Astrocyte (in vitro differentiated cells and primary cell): ENCODE data around the gene SNRNP40. TPM values are rescaled to one million over a fixed set of nuclear protein-coding genes. Genes with fewer than 3 reads are reported as not detected.

Source experiments
- DNase-seq: peaks from one replicate; pipeline ENCODE4 v3.0.0-alpha.2; 2010; ENCODE audit warnings: low read depth
- FAIRE-seq: peaks from 2 replicates; lab custom pipeline; 2011; peaks lifted over from hg19 to GRCh38; lab: Jason Lieb, UNC
- H2AFZ ChIP-seq: 2 replicates; pipeline ENCODE4 v1.6.0; 2012; ENCODE audit warnings: low read depth, low read length, inconsistent platforms
- H3K27ac ChIP-seq: 2 replicates; pipeline ENCODE4 v1.5.1; 2011; ENCODE audit warnings: low read depth, low read length, inconsistent platforms
- H3K27me3 ChIP-seq: 2 replicates; pipeline ENCODE4 v1.6.0; 2011; ENCODE audit warnings: low read length, inconsistent platforms; ENCODE audit not compliant: insufficient read depth
- H3K36me3 ChIP-seq: 2 replicates; pipeline ENCODE4 v1.5.1; 2011; ENCODE audit warnings: low read length, inconsistent platforms; ENCODE audit not compliant: insufficient read depth
- H3K4me1 ChIP-seq: 2 replicates; pipeline ENCODE4 v1.5.1; 2011; ENCODE audit warnings: low read length, inconsistent platforms; ENCODE audit not compliant: insufficient read depth
- H3K4me2 ChIP-seq: 2 replicates; pipeline ENCODE4 v1.6.0; 2012; ENCODE audit warnings: low read length, inconsistent platforms
- H3K4me3 ChIP-seq: 2 replicates; pipeline ENCODE4 v1.5.1; 2011; ENCODE audit warnings: low read depth, mild to moderate bottlenecking, low read length, inconsistent platforms; ENCODE audit not compliant: insufficient read depth
- H3K79me2 ChIP-seq: 2 replicates; pipeline ENCODE4 v1.6.0; 2012; ENCODE audit warnings: mild to moderate bottlenecking, low read length, inconsistent platforms; ENCODE audit not compliant: insufficient read depth
- H3K9ac ChIP-seq: 2 replicates; pipeline ENCODE4 v1.6.0; 2012; ENCODE audit warnings: mild to moderate bottlenecking, low read length, inconsistent platforms
- H3K9me3 ChIP-seq: 2 replicates; pipeline ENCODE4 v1.5.1; 2012; ENCODE audit warnings: low read depth, mild to moderate bottlenecking, low read length, inconsistent platforms; ENCODE audit not compliant: insufficient read depth
- H4K20me1 ChIP-seq: 2 replicates; pipeline ENCODE4 v1.6.0; 2012; ENCODE audit warnings: low read length, inconsistent platforms; ENCODE audit not compliant: insufficient read depth
- H3K27ac Mint-ChIP-seq: one replicate; pipeline ENCODE4 v1.8.0; 2021; ENCODE audit warnings: mild to moderate bottlenecking, mixed read lengths; ENCODE audit not compliant: unreplicated experiment
- H3K27me3 Mint-ChIP-seq: one replicate; pipeline ENCODE4 v1.8.0; 2021; ENCODE audit warnings: low read depth, mixed read lengths; ENCODE audit not compliant: unreplicated experiment
- H3K36me3 Mint-ChIP-seq: one replicate; pipeline ENCODE4 v1.8.0; 2021; ENCODE audit warnings: low read depth, mixed read lengths; ENCODE audit not compliant: unreplicated experiment
- H3K4me1 Mint-ChIP-seq: one replicate; pipeline ENCODE4 v1.8.0; 2021; ENCODE audit warnings: low read depth, mixed read lengths; ENCODE audit not compliant: unreplicated experiment
- H3K4me3 Mint-ChIP-seq: one replicate; pipeline ENCODE4 v1.8.0; 2021; ENCODE audit warnings: mild to moderate bottlenecking, moderate library complexity, mixed read lengths; ENCODE audit not compliant: unreplicated experiment
- H3K9me3 Mint-ChIP-seq: one replicate; pipeline ENCODE4 v1.8.0; 2021; ENCODE audit warnings: mild to moderate bottlenecking, mixed read lengths; ENCODE audit not compliant: unreplicated experiment
- EZH2 ChIP-seq: IDR thresholded peaks from 2 replicates; pipeline ENCODE4 v1.6.1; 2012; ENCODE audit warnings: mild to moderate bottlenecking, low read length, inconsistent platforms; ENCODE audit not compliant: insufficient read depth
- total RNA-seq: library from RNA; stranded (reverse); gene quantifications from 2 replicates; pipeline ENCODE4 v1.2.1, GENCODE V29; 2021
- TF ChIP-seq, protein P1 (sequence below): IDR thresholded peaks from 2 replicates; pipeline ENCODE4 v1.5.1; 2011; ENCODE audit warnings: low read depth, mild to moderate bottlenecking, inconsistent platforms, low read length, moderate library complexity; ENCODE audit not compliant: insufficient read depth

The SNRNP40 gene
- total RNA-seq, 1 donor from 2014 or later, result 42.0 TPM

DNA sequence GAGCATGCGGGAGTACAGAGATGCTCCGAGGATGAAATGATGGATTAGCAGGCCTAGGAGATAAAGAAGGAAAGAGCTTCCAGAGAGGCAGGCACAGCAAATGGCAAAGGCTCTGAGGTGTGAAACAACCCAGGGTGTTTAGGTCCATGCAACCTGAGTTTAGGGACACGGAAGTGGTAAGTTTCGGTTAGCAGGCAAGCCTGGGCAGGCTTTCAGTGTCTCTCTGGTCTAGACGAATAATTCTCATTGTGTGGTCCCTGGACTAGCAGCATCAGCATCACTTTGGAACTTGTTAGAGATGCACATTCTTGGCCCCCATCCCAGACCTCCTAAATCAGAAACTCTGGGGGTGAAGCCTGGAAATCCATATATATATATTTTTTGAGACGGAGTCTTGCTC lies 75.5 kb downstream of the SNRNP40 start:
- DNase-seq (no peak), FAIRE-seq (no peak)
- Histone ChIP-seq H3K27me3 (peaks cover 15% of the 10 kb centered on the region), H3K4me2 (no peak overlapping the region), H3K36me3 (no peaks in the 10 kb centered on the region), H3K27ac (no peak overlapping the region), H3K9ac (no peak overlapping the region), H2AFZ (no peak overlapping the region), H3K79me2 (no peaks in the 10 kb centered on the region), H3K4me3 (no peak overlapping the region), H3K9me3 (no peaks in the 10 kb centered on the region), H4K20me1 (no peaks in the 10 kb centered on the region), H3K4me1 (no peaks in the 10 kb centered on the region)
- Mint-ChIP-seq H3K4me1 (peaks cover 4% of the 10 kb centered on the region), H3K36me3 (peaks cover 1% of the 10 kb centered on the region), H3K4me3 (no peak overlapping the region), H3K27me3 (peaks cover 12% of the 10 kb centered on the region), H3K27ac (no peak overlapping the region), H3K9me3 (no peaks in the 10 kb centered on the region)
- no peak for TF ChIP-seq EZH2
- TF ChIP-seq, protein P1, sequence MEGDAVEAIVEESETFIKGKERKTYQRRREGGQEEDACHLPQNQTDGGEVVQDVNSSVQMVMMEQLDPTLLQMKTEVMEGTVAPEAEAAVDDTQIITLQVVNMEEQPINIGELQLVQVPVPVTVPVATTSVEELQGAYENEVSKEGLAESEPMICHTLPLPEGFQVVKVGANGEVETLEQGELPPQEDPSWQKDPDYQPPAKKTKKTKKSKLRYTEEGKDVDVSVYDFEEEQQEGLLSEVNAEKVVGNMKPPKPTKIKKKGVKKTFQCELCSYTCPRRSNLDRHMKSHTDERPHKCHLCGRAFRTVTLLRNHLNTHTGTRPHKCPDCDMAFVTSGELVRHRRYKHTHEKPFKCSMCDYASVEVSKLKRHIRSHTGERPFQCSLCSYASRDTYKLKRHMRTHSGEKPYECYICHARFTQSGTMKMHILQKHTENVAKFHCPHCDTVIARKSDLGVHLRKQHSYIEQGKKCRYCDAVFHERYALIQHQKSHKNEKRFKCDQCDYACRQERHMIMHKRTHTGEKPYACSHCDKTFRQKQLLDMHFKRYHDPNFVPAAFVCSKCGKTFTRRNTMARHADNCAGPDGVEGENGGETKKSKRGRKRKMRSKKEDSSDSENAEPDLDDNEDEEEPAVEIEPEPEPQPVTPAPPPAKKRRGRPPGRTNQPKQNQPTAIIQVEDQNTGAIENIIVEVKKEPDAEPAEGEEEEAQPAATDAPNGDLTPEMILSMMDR, result no peak

DNA sequence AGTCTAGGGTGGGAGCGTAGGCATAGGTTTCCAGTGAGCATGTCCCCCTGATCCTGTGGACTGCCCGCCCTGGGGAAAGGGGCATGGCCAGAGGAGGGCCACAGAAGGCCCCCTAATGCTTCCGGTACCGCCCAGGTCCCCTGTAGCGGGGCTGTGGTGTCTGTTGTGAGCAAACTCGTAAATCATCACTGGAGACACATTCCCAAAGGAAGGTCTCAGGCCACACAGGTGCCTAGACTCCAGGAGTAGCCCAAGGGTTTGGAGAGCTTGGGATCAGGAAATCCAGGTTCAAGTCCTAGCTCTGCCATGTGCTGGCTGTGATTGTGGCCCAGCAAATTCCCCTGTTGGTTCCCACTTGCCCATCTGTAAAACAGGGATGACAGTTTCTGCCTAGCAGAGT lies 77.1 kb downstream of the SNRNP40 start:
- Histone ChIP-seq H3K79me2 (no peaks in the 10 kb centered on the region), H3K9me3 (no peaks in the 10 kb centered on the region), H3K4me2 (no peak overlapping the region), H3K4me1 (no peaks in the 10 kb centered on the region), H2AFZ (no peak overlapping the region), H3K27ac (no peak overlapping the region), H3K4me3 (no peak overlapping the region), H3K36me3 (no peaks in the 10 kb centered on the region), H3K9ac (no peak overlapping the region), H4K20me1 (no peaks in the 10 kb centered on the region), H3K27me3 (peaks cover 9% of the 10 kb centered on the region)
- Mint-ChIP-seq H3K27me3 (peaks cover 10% of the 10 kb centered on the region), H3K4me1 (peaks cover 8% of the 10 kb centered on the region), H3K27ac (no peak overlapping the region), H3K4me3 (no peak overlapping the region), H3K9me3 (no peaks in the 10 kb centered on the region), H3K36me3 (peaks cover 1% of the 10 kb centered on the region)
- no peak for FAIRE-seq
- no peak for DNase-seq
- TF ChIP-seq EZH2, result no peak
- TF ChIP-seq, protein P1, result no peak

DNA sequence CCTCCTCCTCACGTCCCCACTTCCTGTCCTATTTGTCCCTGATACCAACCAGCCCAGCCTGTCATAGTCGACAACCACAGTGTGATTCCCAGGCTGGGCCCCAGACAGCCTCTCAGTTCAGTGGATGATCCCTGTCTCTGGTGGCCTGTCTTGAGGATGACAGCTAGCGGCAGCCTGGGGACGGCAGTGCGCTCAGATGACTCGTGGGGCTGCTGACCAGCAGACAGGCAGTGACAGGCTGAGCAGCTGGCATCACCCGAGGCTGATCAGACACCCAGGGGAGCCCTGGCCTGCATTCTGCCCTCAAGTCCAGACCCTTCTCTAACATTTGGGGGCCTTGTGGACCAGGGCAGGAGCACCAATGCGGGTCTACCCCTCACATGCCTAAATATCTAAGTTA lies 77.9 kb downstream of the SNRNP40 start:
- Histone ChIP-seq H4K20me1 (no peaks in the 10 kb centered on the region), H2AFZ (no peak overlapping the region), H3K36me3 (no peaks in the 10 kb centered on the region), H3K4me3 (no peak overlapping the region), H3K79me2 (no peaks in the 10 kb centered on the region), H3K27ac (no peak overlapping the region), H3K4me1 (no peaks in the 10 kb centered on the region), H3K9ac (no peak overlapping the region), H3K4me2 (no peak overlapping the region), H3K9me3 (no peaks in the 10 kb centered on the region), H3K27me3 (peaks cover 7% of the 10 kb centered on the region)
- DNase-seq (no peak), FAIRE-seq (no peak)
- Mint-ChIP-seq H3K4me1 (peaks cover 8% of the 10 kb centered on the region), H3K27me3 (peaks cover 3% of the 10 kb centered on the region), H3K9me3 (peaks cover 1% of the 10 kb centered on the region), H3K36me3 (peaks cover 1% of the 10 kb centered on the region), H3K4me3 (no peak overlapping the region), H3K27ac (no peak overlapping the region)
- TF ChIP-seq, protein P1, result no peak
- no peak for TF ChIP-seq EZH2
